WTC11 (cell line): Measurements from ENCODE around the gene WDR19. TPM values are rescaled to one million over a fixed set of nuclear protein-coding genes. Genes with fewer than 3 reads are reported as not detected.

Source experiments
- ATAC-seq: fragments of 200-7000 bp; cut with Tn5 transposase; 2 replicates; pipeline ENCODE4 v1.10.0; 2021; ENCODE audit warnings: mild to moderate bottlenecking, moderate library complexity
- CTCF ChIA-PET: fragments of 300-600 bp; sonication (Branson Sonifier 250); formaldehyde crosslinking; loops from one replicate; lab custom pipeline; 2021; ENCODE audit warnings: antibody characterized with exemption; lab: Charles Lee
- POLR2A ChIA-PET: fragments of 350-600 bp; sonication (Branson Sonifier 250); formaldehyde crosslinking; loops from one replicate; lab custom pipeline; 2021; ENCODE audit warnings: antibody characterized with exemption; lab: Charles Lee
- DNase-seq: peaks from one replicate; pipeline ENCODE4 v3.0.0; 2021; ENCODE audit warnings: low spot score
- H3K27ac Mint-ChIP-seq: 2 replicates; pipeline ENCODE4 v1.8.0; 2021; ENCODE audit warnings: mixed read lengths
- H3K27me3 Mint-ChIP-seq: 2 replicates; pipeline ENCODE4 v1.8.0; 2021; ENCODE audit warnings: low read depth, mild to moderate bottlenecking, moderate library complexity, mixed read lengths
- H3K36me3 Mint-ChIP-seq: 2 replicates; pipeline ENCODE4 v1.8.0; 2021; ENCODE audit warnings: mixed read lengths
- H3K4me1 Mint-ChIP-seq: 2 replicates; pipeline ENCODE4 v1.8.0; 2022; ENCODE audit warnings: mixed read lengths
- H3K4me3 Mint-ChIP-seq: 2 replicates; pipeline ENCODE4 v1.8.0; 2021; ENCODE audit warnings: mild to moderate bottlenecking, moderate library complexity, mixed read lengths
- H3K9me3 Mint-ChIP-seq: 2 replicates; pipeline ENCODE4 v1.8.0; 2021; ENCODE audit warnings: mixed read lengths
- AFF4 ChIP-seq: sonication (generic); formaldehyde crosslinking; IDR thresholded peaks from 2 replicates; pipeline ENCODE4 v1.8.1; 2023; ENCODE audit warnings: mild to moderate bottlenecking, missing genetic modification reagents, borderline replicate concordance
- ATF1 ChIP-seq: sonication (generic); formaldehyde crosslinking; IDR thresholded peaks from 2 replicates; pipeline ENCODE4 v1.8.1; 2023; ENCODE audit warnings: mild to moderate bottlenecking, moderate library complexity, missing genetic modification reagents
- ATF2 ChIP-seq: sonication (generic); formaldehyde crosslinking; IDR thresholded peaks from 2 replicates; pipeline ENCODE4 v1.8.1; 2022; ENCODE audit warnings: low read depth, missing genetic modification reagents, borderline replicate concordance
- CREB1 ChIP-seq: sonication (generic); formaldehyde crosslinking; IDR thresholded peaks from 2 replicates; pipeline ENCODE4 v1.8.0; 2023; ENCODE audit warnings: mild to moderate bottlenecking, missing genetic modification reagents
- ELF4 ChIP-seq: sonication (generic); formaldehyde crosslinking; IDR thresholded peaks from 2 replicates; pipeline ENCODE4 v1.8.1; 2022; ENCODE audit warnings: low read depth, mild to moderate bottlenecking, moderate library complexity, missing genetic modification reagents
- EMX1 ChIP-seq: fragments of 250-450 bp; sonication (Bioruptor Pico); IDR thresholded peaks from 2 replicates; pipeline ENCODE4 v1.8.0; 2021; ENCODE audit warnings: mild to moderate bottlenecking
- FOXP1 ChIP-seq: sonication (generic); formaldehyde crosslinking; IDR thresholded peaks from 2 replicates; pipeline ENCODE4 v1.8.0; 2022; ENCODE audit warnings: missing genetic modification reagents, mild to moderate bottlenecking, moderate library complexity, borderline replicate concordance
- GABPB1 ChIP-seq: sonication (generic); formaldehyde crosslinking; IDR thresholded peaks from 2 replicates; pipeline ENCODE4 v1.8.1; 2023; ENCODE audit warnings: mild to moderate bottlenecking, missing genetic modification reagents
- GRHL2 ChIP-seq: fragments of 250-450 bp; sonication (Bioruptor Pico); IDR thresholded peaks from 2 replicates; pipeline ENCODE4 v1.8.0; 2022; ENCODE audit warnings: mild to moderate bottlenecking, moderate library complexity; ENCODE audit not compliant: insufficient replicate concordance, severe bottlenecking
- JAZF1 ChIP-seq: fragments of 250-450 bp; sonication (Bioruptor Pico); IDR thresholded peaks from 2 replicates; pipeline ENCODE4 v1.9.0; 2021; ENCODE audit warnings: moderate library complexity, mild to moderate bottlenecking, inconsistent platforms
- MLX ChIP-seq: sonication (generic); formaldehyde crosslinking; IDR thresholded peaks from 2 replicates; pipeline ENCODE4 v1.8.1; 2023; ENCODE audit warnings: mild to moderate bottlenecking, missing genetic modification reagents, moderate library complexity
- MYBL2 ChIP-seq: sonication (generic); formaldehyde crosslinking; IDR thresholded peaks from 2 replicates; pipeline ENCODE4 v1.8.1; 2023; ENCODE audit warnings: mild to moderate bottlenecking, moderate library complexity, missing genetic modification reagents
- NFATC4 ChIP-seq: fragments of 250-450 bp; sonication (Bioruptor Pico); IDR thresholded peaks from 2 replicates; pipeline ENCODE4 v1.9.0; 2021; ENCODE audit warnings: mild to moderate bottlenecking
- NR1H2 ChIP-seq: sonication (generic); formaldehyde crosslinking; IDR thresholded peaks from 2 replicates; pipeline ENCODE4 v1.9.0; 2021; ENCODE audit warnings: mild to moderate bottlenecking, moderate library complexity, missing genetic modification reagents
- NR2C2 ChIP-seq: sonication (generic); formaldehyde crosslinking; IDR thresholded peaks from 2 replicates; pipeline ENCODE4 v1.8.0; 2022; ENCODE audit warnings: mild to moderate bottlenecking, missing genetic modification reagents
- NR3C1 ChIP-seq: sonication (generic); formaldehyde crosslinking; conservative IDR thresholded peaks from 2 replicates; pipeline ENCODE4 v1.8.1; 2023; ENCODE audit warnings: low read depth, mild to moderate bottlenecking, missing genetic modification reagents
- PREB ChIP-seq: sonication (generic); formaldehyde crosslinking; IDR thresholded peaks from 2 replicates; pipeline ENCODE4 v1.8.1; 2022; ENCODE audit warnings: mild to moderate bottlenecking, missing genetic modification reagents, moderate library complexity, borderline replicate concordance
- RELA ChIP-seq: sonication (generic); formaldehyde crosslinking; IDR thresholded peaks from 2 replicates; pipeline ENCODE4 v1.8.1; 2022; ENCODE audit warnings: missing genetic modification reagents, mild to moderate bottlenecking, borderline replicate concordance
- RORB ChIP-seq: fragments of 250-450 bp; sonication (Bioruptor Pico); IDR thresholded peaks from 2 replicates; pipeline ENCODE4 v1.9.0; 2021; ENCODE audit warnings: mild to moderate bottlenecking
- TEAD4 ChIP-seq: sonication (generic); formaldehyde crosslinking; IDR thresholded peaks from 2 replicates; pipeline ENCODE4 v1.8.0; 2022; ENCODE audit warnings: mild to moderate bottlenecking, missing genetic modification reagents
- USF2 ChIP-seq: sonication (generic); formaldehyde crosslinking; IDR thresholded peaks from 2 replicates; pipeline ENCODE4 v1.8.1; 2023; ENCODE audit warnings: mild to moderate bottlenecking, missing genetic modification reagents, moderate library complexity
- ZBTB21 ChIP-seq: sonication (generic); formaldehyde crosslinking; IDR thresholded peaks from 2 replicates; pipeline ENCODE4 v1.8.1; 2023; ENCODE audit warnings: mild to moderate bottlenecking, missing genetic modification reagents, borderline replicate concordance
- ZMAT4 ChIP-seq: fragments of 250-450 bp; sonication (Bioruptor Pico); IDR thresholded peaks from 2 replicates; pipeline ENCODE4 v1.9.0; 2021; ENCODE audit warnings: mild to moderate bottlenecking
- ZNF121 ChIP-seq: sonication (generic); formaldehyde crosslinking; IDR thresholded peaks from 2 replicates; pipeline ENCODE4 v1.8.0; 2023; ENCODE audit warnings: missing genetic modification reagents
- ZNF138 ChIP-seq: sonication (generic); formaldehyde crosslinking; conservative IDR thresholded peaks from 2 replicates; pipeline ENCODE4 v1.8.1; 2022; ENCODE audit warnings: mild to moderate bottlenecking, moderate library complexity, missing genetic modification reagents
- ZNF219 ChIP-seq: sonication (generic); formaldehyde crosslinking; IDR thresholded peaks from 2 replicates; pipeline ENCODE4 v1.8.0; 2023; ENCODE audit warnings: missing genetic modification reagents, mild to moderate bottlenecking, borderline replicate concordance
- ZNF317 ChIP-seq: sonication (generic); formaldehyde crosslinking; IDR thresholded peaks from 2 replicates; pipeline ENCODE4 v1.8.1; 2023; ENCODE audit warnings: low read depth, mild to moderate bottlenecking, moderate library complexity, missing genetic modification reagents, borderline replicate concordance
- ZNF423 ChIP-seq: fragments of 250-450 bp; sonication (Bioruptor Pico); IDR thresholded peaks from 2 replicates; pipeline ENCODE4 v2.1.2; 2022; ENCODE audit warnings: mild to moderate bottlenecking, moderate library complexity
- total RNA-seq: library from RNA; stranded (reverse); gene quantifications from 3 replicates; pipeline ENCODE4 v1.2.3, GENCODE V29; 2021

The WDR19 gene
- total RNA-seq, 1 experiment from 2014 or later, result 23.3 TPM

- Mint-ChIP-seq H3K27ac (no peak overlapping the region), H3K9me3 (no peaks in the 10 kb centered on the region), H3K27me3 (no peaks in the 10 kb centered on the region), H3K4me1 (no peaks in the 10 kb centered on the region), H3K4me3 (no peak overlapping the region), H3K36me3 (peaks cover 11% of the 10 kb centered on the region)
- POLR2A ChIA-PET, result no interaction called here
- no peak for TF ChIP-seq ZNF121 (CRISPR knock-in tag)
- TF ChIP-seq AFF4 (CRISPR knock-in tag), result no peak
- no peak for TF ChIP-seq RELA (CRISPR knock-in tag)
- TF ChIP-seq ZNF138 (CRISPR knock-in tag), result no peak
- no peak for TF ChIP-seq ZNF317 (CRISPR knock-in tag)
- no peak for TF ChIP-seq GRHL2
- no peak for TF ChIP-seq NR1H2 (CRISPR knock-in tag)
- TF ChIP-seq NR3C1 (CRISPR knock-in tag), result no peak
- TF ChIP-seq PREB (CRISPR knock-in tag), result no peak
- TF ChIP-seq ZNF423 (CRISPR knock-in tag), result no peak
- TF ChIP-seq ZNF219 (CRISPR knock-in tag), result no peak
- no peak for TF ChIP-seq GABPB1
- TF ChIP-seq NFATC4 (CRISPR knock-in tag), result no peak
- TF ChIP-seq ATF1 (CRISPR knock-in tag), result no peak
- TF ChIP-seq EMX1 (CRISPR knock-in tag), result no peak
- no peak for TF ChIP-seq ZBTB21
- TF ChIP-seq RORB (CRISPR knock-in tag), result no peak
- no peak for TF ChIP-seq MYBL2
- no peak for TF ChIP-seq ZMAT4 (CRISPR knock-in tag)
- no peak for TF ChIP-seq JAZF1 (CRISPR knock-in tag)
- DNase-seq (no peak), ATAC-seq (no peak)
- CTCF ChIA-PET, result no interaction called here
Observed at GRCh38 chr4:39278476-39278875, 96.1 kb downstream of the WDR19 start.

- Mint-ChIP-seq H3K27ac (peak overlapping the region; percentile 1; the same call in 1 of the 2 replicates), H3K27me3 (no peaks in the 10 kb centered on the region), H3K36me3 (peaks cover 11% of the 10 kb centered on the region), H3K4me3 (no peak overlapping the region), H3K9me3 (no peaks in the 10 kb centered on the region), H3K4me1 (no peaks in the 10 kb centered on the region)
- no peak for ATAC-seq
- CTCF ChIA-PET, result interaction anchor here (0.6 kb wide), 1 partner anchor 1629 kb away, joined by 4 read pairs; no protein-coding TSS in a partner anchor
- POLR2A ChIA-PET, result interaction anchor here (0.6 kb wide), 1 partner anchor 47 kb away, joined by 4 read pairs; no protein-coding TSS in a partner anchor
- no peak for DNase-seq
- TF ChIP-seq ZBTB21, result no peak
- no peak for TF ChIP-seq TEAD4 (CRISPR knock-in tag)
- no peak for TF ChIP-seq ATF1 (CRISPR knock-in tag)
- no peak for TF ChIP-seq FOXP1 (CRISPR knock-in tag)
- TF ChIP-seq ELF4, result no peak
- no peak for TF ChIP-seq ATF2 (CRISPR knock-in tag)
- TF ChIP-seq CREB1, result no peak
- no peak for TF ChIP-seq MLX
- no peak for TF ChIP-seq NR2C2 (CRISPR knock-in tag)
- TF ChIP-seq ZNF138 (CRISPR knock-in tag), result no peak
- no peak for TF ChIP-seq USF2
- TF ChIP-seq PREB (CRISPR knock-in tag), result no peak
Observed at GRCh38 chr4:39279416-39279815, 97.1 kb downstream of the WDR19 start.
